MCF 10A (cell line): ENCODE data around the gene LPCAT3. TPM values are rescaled to one million over a fixed set of nuclear protein-coding genes. Genes with fewer than 3 reads are reported as not detected.

ENCODE experiments used
- BruUV-seq: library from RNA; stranded (reverse); fragments of 400-500 nt; replicated peaks from 2 replicates; lab custom pipeline; 2021; lab: Mats Ljungman, UMichigan
- CTCF ChIA-PET: fragments of 300-600 bp; sonication (Branson Sonifier 250); formaldehyde crosslinking; extraction: SDS; loops from one replicate; lab custom pipeline; 2021; ENCODE audit warnings: antibody characterized with exemption, inconsistent platforms; lab: Yijun Ruan, JAX
- POLR2A ChIA-PET: fragments of 300-600, 350-650 bp; sonication (Branson Sonifier 250); formaldehyde crosslinking; extraction: SDS; loops from one replicate; lab custom pipeline; 2020; ENCODE audit warnings: antibody characterized with exemption, inconsistent platforms; lab: Yijun Ruan, JAX
- DNase-seq: peaks from one replicate; pipeline ENCODE4 v3.0.0-alpha.2; 2018; ENCODE audit not compliant: unreplicated experiment
- H3K27ac Mint-ChIP-seq: one replicate; pipeline ENCODE4 v1.8.0; 2022; ENCODE audit warnings: mild to moderate bottlenecking, low read depth, mixed read lengths; ENCODE audit not compliant: unreplicated experiment
- H3K27me3 Mint-ChIP-seq: one replicate; pipeline ENCODE4 v1.8.0; 2022; ENCODE audit warnings: mixed read lengths; ENCODE audit not compliant: insufficient read depth, unreplicated experiment
- H3K36me3 Mint-ChIP-seq: one replicate; pipeline ENCODE4 v1.8.0; 2022; ENCODE audit warnings: mild to moderate bottlenecking, moderate library complexity, mixed read lengths; ENCODE audit not compliant: insufficient read depth, unreplicated experiment
- H3K4me1 Mint-ChIP-seq: one replicate; pipeline ENCODE4 v1.8.0; 2022; ENCODE audit warnings: mixed read lengths; ENCODE audit not compliant: insufficient read depth, unreplicated experiment
- H3K4me3 Mint-ChIP-seq: one replicate; pipeline ENCODE4 v1.8.0; 2022; ENCODE audit warnings: mild to moderate bottlenecking, moderate library complexity, mixed read lengths; ENCODE audit not compliant: unreplicated experiment
- H3K9me3 Mint-ChIP-seq: one replicate; pipeline ENCODE4 v1.8.0; 2022; ENCODE audit warnings: mixed read lengths; ENCODE audit not compliant: unreplicated experiment
- intact Hi-C: fragments of 100-400 bp; cut with micrococcal nuclease; formaldehyde crosslinking; loops from 2 replicates; pipeline ENCODE4 v1.14.1; 2022
- total RNA-seq: library from RNA; stranded (reverse); gene quantifications from 2 replicates; pipeline ENCODE4 v1.2.3, GENCODE V29; 2022
- TF ChIP-seq, protein P1 (sequence below): fragments of 200-600 bp; IDR thresholded peaks from one replicate; pipeline ENCODE4 v1.8.0; 2022; ENCODE audit warnings: antibody characterized with exemption, mild to moderate bottlenecking; ENCODE audit not compliant: unreplicated experiment

The LPCAT3 gene
- total RNA-seq, 1 experiment from 2014 or later: 14.4 TPM

DNA sequence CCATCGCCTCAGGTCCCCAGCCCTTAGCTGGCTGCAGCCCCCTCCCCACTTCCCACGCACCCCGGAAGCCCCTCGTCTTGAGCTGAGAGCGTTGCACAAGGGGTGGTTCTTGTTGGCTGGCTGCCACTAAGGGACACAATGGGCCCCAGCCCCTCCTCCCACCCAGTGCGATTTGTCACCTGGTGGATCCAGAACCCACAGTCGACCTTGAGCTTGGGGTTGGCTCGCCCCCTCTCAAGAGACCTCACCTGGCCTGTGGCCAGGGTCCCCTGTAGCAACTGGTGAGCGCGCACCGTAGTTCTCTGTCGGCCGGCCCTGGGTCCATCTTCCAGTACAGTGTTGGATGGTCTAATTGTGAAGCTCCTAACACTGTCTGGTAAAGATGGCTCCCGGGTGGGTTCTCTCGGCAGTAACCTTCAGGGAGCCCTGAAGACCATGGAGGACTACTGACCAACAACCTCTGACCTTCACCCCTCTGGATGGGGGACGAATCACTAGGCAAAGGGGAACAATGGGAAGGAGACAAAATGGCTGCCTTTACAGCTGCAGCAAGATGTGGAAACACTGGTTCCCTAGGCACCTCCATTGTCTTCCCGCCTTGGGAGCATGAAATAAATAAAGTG is 54.4 kb downstream of the LPCAT3 start:
- no peaks in the 10 kb centered on the region for H3K27me3 Mint-ChIP-seq
- peak overlapping the region; percentile 94 for H3K27ac Mint-ChIP-seq
- peaks cover 61% of the 10 kb centered on the region for H3K36me3 Mint-ChIP-seq
- no TSS peak for BruUV-seq
- peak; percentile 25 for DNase-seq
- peak overlapping the region; percentile 87 for H3K4me3 Mint-ChIP-seq
- no peaks in the 10 kb centered on the region for H3K9me3 Mint-ChIP-seq
- peaks cover 57% of the 10 kb centered on the region for H3K4me1 Mint-ChIP-seq
- TF ChIP-seq, protein P1, sequence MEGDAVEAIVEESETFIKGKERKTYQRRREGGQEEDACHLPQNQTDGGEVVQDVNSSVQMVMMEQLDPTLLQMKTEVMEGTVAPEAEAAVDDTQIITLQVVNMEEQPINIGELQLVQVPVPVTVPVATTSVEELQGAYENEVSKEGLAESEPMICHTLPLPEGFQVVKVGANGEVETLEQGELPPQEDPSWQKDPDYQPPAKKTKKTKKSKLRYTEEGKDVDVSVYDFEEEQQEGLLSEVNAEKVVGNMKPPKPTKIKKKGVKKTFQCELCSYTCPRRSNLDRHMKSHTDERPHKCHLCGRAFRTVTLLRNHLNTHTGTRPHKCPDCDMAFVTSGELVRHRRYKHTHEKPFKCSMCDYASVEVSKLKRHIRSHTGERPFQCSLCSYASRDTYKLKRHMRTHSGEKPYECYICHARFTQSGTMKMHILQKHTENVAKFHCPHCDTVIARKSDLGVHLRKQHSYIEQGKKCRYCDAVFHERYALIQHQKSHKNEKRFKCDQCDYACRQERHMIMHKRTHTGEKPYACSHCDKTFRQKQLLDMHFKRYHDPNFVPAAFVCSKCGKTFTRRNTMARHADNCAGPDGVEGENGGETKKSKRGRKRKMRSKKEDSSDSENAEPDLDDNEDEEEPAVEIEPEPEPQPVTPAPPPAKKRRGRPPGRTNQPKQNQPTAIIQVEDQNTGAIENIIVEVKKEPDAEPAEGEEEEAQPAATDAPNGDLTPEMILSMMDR: no peak
- ChIA-PET POLR2A (interaction anchor here (0.6 to 7.0 kb wide), 23 partner anchors 9 to 275 kb away, joined by 3 to 495 read pairs (median 6); partner anchors contain the start of genes ATN1, C12orf57, C1RL and C1S), CTCF (interaction anchor here (0.6 to 6.4 kb wide), 26 partner anchors 9 to 426 kb away, joined by 3 to 160 read pairs (median 4); partner anchors contain the start of genes C12orf57, C1RL, LPCAT3 and MLF2)
- intact Hi-C loops: loop anchor here (2.0 to 5.0 kb wide), 2 partner anchors 79 to 143 kb away; partner anchors contain the start of gene C1RL

DNA sequence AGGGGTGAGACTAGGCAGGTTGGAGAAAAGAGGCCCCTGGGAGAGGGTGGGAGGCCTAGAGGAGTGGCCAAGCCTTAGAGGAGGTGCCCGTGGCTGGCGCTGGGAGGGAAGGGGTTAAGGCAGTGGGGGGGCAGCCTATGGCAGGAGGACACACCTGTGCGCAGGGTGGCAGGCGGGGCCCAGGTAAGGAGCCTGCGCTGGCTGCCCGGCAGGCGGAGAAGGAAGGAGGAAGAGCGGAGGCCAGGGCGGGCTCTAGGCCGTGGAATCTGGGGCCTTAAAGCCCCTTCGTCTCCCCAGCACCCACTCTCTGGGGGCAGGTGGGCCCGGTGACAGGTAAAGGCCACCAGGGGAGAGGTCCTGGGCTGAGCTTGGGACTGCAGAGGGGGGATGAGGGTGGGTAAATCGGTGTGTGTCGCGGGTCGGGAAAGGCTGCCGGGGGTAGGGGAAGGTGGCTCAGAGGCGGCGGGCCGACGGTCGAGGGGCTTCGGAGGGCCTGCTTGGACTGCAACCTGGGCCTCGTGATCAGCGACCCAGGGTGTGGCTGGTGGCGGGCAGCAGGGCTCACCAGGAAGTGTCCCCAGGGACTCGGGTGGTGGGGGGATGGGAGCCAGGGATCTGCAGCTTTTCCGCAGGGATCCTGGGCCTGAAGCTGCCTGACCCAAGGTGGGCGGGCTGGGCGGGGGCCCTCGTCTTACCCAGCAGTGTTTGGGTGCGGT is 55.1 kb downstream of the LPCAT3 start:
- TF ChIP-seq, protein P1: no peak
- Mint-ChIP-seq H3K4me1 (peaks cover 51% of the 10 kb centered on the region), H3K4me3 (peak overlapping the region; percentile 87), H3K9me3 (no peaks in the 10 kb centered on the region), H3K36me3 (peaks cover 55% of the 10 kb centered on the region), H3K27ac (peak overlapping the region; percentile 94), H3K27me3 (no peaks in the 10 kb centered on the region)
- intact Hi-C loops: loop anchor here (5.0 kb wide), 1 partner anchor 144 kb away; the partner anchor contains the start of gene C1RL
- ChIA-PET CTCF (interaction anchor here (0.6 to 6.4 kb wide), 17 partner anchors 17 to 150 kb away, joined by 3 to 160 read pairs (median 6); partner anchors contain the start of genes C12orf57, C1RL, LPCAT3 and RNU7-1), POLR2A (interaction anchor here (0.7 to 7.0 kb wide), 25 partner anchors 8 to 493 kb away, joined by 3 to 495 read pairs (median 6); partner anchors contain the start of genes ATN1, C12orf57, C1RL and C1S)
- no TSS peak for BruUV-seq
- DNase-seq: peak; percentile 89

DNA sequence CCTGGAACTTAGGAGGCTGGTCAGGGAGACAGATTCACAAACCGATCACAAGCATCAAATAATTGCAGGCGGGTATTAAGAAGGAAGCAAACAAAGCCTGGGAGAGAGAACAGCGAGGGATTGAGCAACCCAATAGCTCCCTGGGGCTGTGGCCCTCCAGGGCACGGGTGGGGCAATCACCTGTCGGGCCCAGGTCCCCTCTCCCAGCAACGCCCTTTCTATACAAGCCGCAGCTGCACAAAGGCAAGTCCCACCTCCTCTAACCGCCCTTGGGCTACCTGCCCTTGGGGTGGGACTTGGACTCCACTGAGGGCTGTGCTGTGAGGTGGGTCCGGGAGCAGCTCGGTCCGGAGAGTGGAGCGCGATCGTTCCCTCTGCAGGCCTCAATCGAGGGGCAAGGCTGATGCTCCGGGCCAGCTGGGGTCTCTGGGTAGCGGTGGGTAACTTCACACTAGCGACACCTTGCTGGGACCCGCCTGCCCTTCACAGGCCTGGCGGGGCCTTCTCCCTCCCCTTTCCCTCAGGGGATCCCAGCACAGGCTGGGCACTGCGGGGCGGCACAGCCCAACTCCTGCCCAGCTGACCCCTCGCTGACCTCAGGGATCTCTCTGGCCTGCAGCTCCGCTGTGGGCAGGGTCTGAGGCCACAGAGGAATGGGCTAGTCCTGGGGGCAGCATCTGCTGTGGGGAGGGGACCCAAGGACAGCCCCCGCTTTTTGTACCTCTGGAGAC is 55.8 kb downstream of the LPCAT3 start:
- H3K4me1 Mint-ChIP-seq: peaks cover 51% of the 10 kb centered on the region
- peaks cover 49% of the 10 kb centered on the region for H3K36me3 Mint-ChIP-seq
- intact Hi-C loops: loop anchor here (5.0 kb wide), 1 partner anchor 145 kb away; the partner anchor contains the start of gene C1RL
- H3K27me3 Mint-ChIP-seq: no peaks in the 10 kb centered on the region
- no peaks in the 10 kb centered on the region for H3K9me3 Mint-ChIP-seq
- DNase-seq: no peak
- H3K27ac Mint-ChIP-seq: peak overlapping the region; percentile 94
- POLR2A ChIA-PET: interaction anchor here (0.7 to 7.0 kb wide), 22 partner anchors 8 to 492 kb away, joined by 3 to 495 read pairs (median 5); partner anchors contain the start of genes ATN1, C12orf57, C1RL and C1S
- TF ChIP-seq, protein P1: no peak
- CTCF ChIA-PET: interaction anchor here (0.6 to 6.4 kb wide), 14 partner anchors 17 to 151 kb away, joined by 3 to 160 read pairs (median 5); partner anchors contain the start of genes C12orf57, C1RL, RNU7-1 and SPSB2
- peak overlapping the region; percentile 87 for H3K4me3 Mint-ChIP-seq
- no TSS peak for BruUV-seq
